HEK293T (cell line): ENCODE results near the gene CST1.

ENCODE experiments used
- ARNT ChIP-seq: fragments of 450-650 bp; IDR thresholded peaks from 2 replicates; pipeline ENCODE4 v1.6.1; 2017; ENCODE audit warnings: mild to moderate bottlenecking
- BHLHE40 ChIP-seq: fragments of 450-650 bp; IDR thresholded peaks from 2 replicates; pipeline ENCODE4 v1.6.1; 2016; ENCODE audit warnings: mild to moderate bottlenecking, moderate library complexity, borderline replicate concordance
- ELF4 ChIP-seq: fragments of 450-650 bp; IDR thresholded peaks from 2 replicates; pipeline ENCODE4 v1.6.1; 2017; ENCODE audit warnings: antibody characterized with exemption
- FOXA1 ChIP-seq: fragments of 450-650 bp; IDR thresholded peaks from 2 replicates; pipeline ENCODE4 v1.6.1; 2016; ENCODE audit warnings: mild to moderate bottlenecking
- FOXK2 ChIP-seq: fragments of 450-650 bp; IDR thresholded peaks from 2 replicates; pipeline ENCODE4 v1.6.1; 2016; ENCODE audit warnings: mild to moderate bottlenecking
- FOXM1 ChIP-seq: fragments of 450-650 bp; IDR thresholded peaks from 2 replicates; pipeline ENCODE4 v1.6.1; 2017; ENCODE audit warnings: mild to moderate bottlenecking, borderline replicate concordance
- L3MBTL2 ChIP-seq: fragments of 450-650 bp; conservative IDR thresholded peaks from 2 replicates; pipeline ENCODE4 v1.6.1; 2016; ENCODE audit warnings: mild to moderate bottlenecking
- SP1 ChIP-seq: fragments of 450-650 bp; IDR thresholded peaks from 2 replicates; pipeline ENCODE4 v1.6.1; 2017
- SUZ12 ChIP-seq: fragments of 450-650 bp; IDR thresholded peaks from 2 replicates; pipeline ENCODE4 v1.6.1; 2016; ENCODE audit warnings: mild to moderate bottlenecking
- ZNF384 ChIP-seq: fragments of 450-650 bp; IDR thresholded peaks from 2 replicates; pipeline ENCODE4 v1.6.1; 2016
- TF ChIP-seq, protein P1 (sequence below): fragments of 450-650 bp; IDR thresholded peaks from 2 replicates; pipeline ENCODE4 v1.6.1; 2016

DNA sequence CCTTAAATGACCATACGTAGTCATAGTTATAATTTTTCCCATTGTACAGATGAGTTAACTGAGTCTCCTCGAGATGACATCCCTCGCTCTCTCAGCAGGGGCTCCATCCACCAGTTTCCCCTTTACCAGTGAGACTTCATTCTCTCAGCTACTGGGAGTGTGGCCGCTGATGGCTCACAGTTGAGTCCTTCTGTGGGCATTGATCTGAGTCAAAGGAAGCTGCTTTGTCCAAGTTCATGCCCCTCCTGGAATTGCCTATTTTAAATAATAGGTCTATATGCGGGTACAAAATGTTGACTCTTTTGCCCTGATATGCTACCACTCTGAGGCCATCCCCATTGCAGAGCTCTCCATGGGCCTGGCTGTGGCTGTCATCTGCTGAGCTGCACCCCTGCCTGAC, 14.8 kb upstream of the CST1 start:
- no peak for TF ChIP-seq BHLHE40
- no peak for TF ChIP-seq ZNF384
- no peak for TF ChIP-seq ELF4
- no peak for TF ChIP-seq FOXM1
- no peak for TF ChIP-seq SP1
- TF ChIP-seq L3MBTL2, result no peak
- TF ChIP-seq, protein P1, sequence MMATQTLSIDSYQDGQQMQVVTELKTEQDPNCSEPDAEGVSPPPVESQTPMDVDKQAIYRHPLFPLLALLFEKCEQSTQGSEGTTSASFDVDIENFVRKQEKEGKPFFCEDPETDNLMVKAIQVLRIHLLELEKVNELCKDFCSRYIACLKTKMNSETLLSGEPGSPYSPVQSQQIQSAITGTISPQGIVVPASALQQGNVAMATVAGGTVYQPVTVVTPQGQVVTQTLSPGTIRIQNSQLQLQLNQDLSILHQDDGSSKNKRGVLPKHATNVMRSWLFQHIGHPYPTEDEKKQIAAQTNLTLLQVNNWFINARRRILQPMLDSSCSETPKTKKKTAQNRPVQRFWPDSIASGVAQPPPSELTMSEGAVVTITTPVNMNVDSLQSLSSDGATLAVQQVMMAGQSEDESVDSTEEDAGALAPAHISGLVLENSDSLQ, result no peak
- no peak for TF ChIP-seq FOXA1
- TF ChIP-seq SUZ12, result no peak
- no peak for TF ChIP-seq FOXK2
- TF ChIP-seq ARNT, result no peak
